H1 (cell line): ENCODE results near the gene EXT2. TPM values are rescaled to one million over a fixed set of nuclear protein-coding genes. Genes with fewer than 3 reads are reported as not detected.

Source experiments
- CTCF ChIA-PET: fragments of 300-600 bp; sonication (Branson Sonifier 250); formaldehyde crosslinking; loops from one replicate; lab custom pipeline; 2021; ENCODE audit not compliant: partially characterized antibody; lab: Charles Lee
- POLR2A ChIA-PET: fragments of 300-600 bp; sonication (Branson Sonifier 250); formaldehyde crosslinking; loops from one replicate; lab custom pipeline; 2021; ENCODE audit warnings: inconsistent platforms; ENCODE audit not compliant: partially characterized antibody; lab: Charles Lee
- DNase-seq, 2 experiments: peaks; one replicate each; pipeline versions ENCODE4 v3.0.0 to v3.0.0-alpha.2; 2010 to 2022; ENCODE audit warnings: low spot score in 2 of 2, low read depth in 1 of 2, mixed read lengths in 1 of 2
- FAIRE-seq: peaks from 2 replicates; lab custom pipeline; 2011; peaks lifted over from hg19 to GRCh38; lab: Jason Lieb, UNC
- H2AFZ ChIP-seq: 2 replicates; pipeline ENCODE4 v1.8.1; 2012; ENCODE audit warnings: low read length, inconsistent platforms
- H2AK5ac ChIP-seq: 2 replicates; pipeline ENCODE4 v1.6.1; 2013; ENCODE audit warnings: low read depth, low read length
- H2BK120ac ChIP-seq: replicated peaks from 2 replicates; pipeline ENCODE3; 2013; ENCODE audit warnings: low read depth, low read length, inconsistent platforms
- H2BK12ac ChIP-seq: 2 replicates; pipeline ENCODE4 v1.6.1; 2013; ENCODE audit warnings: low read depth, low read length
- H2BK15ac ChIP-seq: 2 replicates; pipeline ENCODE4 v1.6.1; 2013; ENCODE audit warnings: low read length
- H2BK20ac ChIP-seq: 2 replicates; pipeline ENCODE4 v1.6.1; 2013; ENCODE audit warnings: low read length
- H2BK5ac ChIP-seq: 2 replicates; pipeline ENCODE4 v1.6.1; 2013; ENCODE audit warnings: low read depth, low read length
- H3K14ac ChIP-seq: 2 replicates; pipeline ENCODE4 v1.6.1; 2013; ENCODE audit warnings: inconsistent platforms; ENCODE audit not compliant: insufficient read length
- H3K18ac ChIP-seq: 2 replicates; pipeline ENCODE4 v1.6.1; 2013; ENCODE audit warnings: low read length; ENCODE audit errors: extremely low read depth
- H3K23ac ChIP-seq: 2 replicates; pipeline ENCODE4 v1.6.1; 2013; ENCODE audit warnings: inconsistent platforms; ENCODE audit not compliant: insufficient read length
- H3K23me2 ChIP-seq: 2 replicates; pipeline ENCODE4 v1.6.1; 2013; ENCODE audit warnings: low read depth, low read length
- H3K27ac ChIP-seq: 2 replicates; pipeline ENCODE4 v1.6.1; 2011; ENCODE audit warnings: low read depth, low read length, inconsistent platforms
- H3K27me3 ChIP-seq, 4 experiments: replicated peaks in 1 of 4; 1 replicate in 1 of 4; 2 replicates in 3 of 4; pipeline versions ENCODE4 v1.6.1 to v1.8.1; 2011 to 2013; ENCODE audit warnings: low read length in 3 of 4, mild to moderate bottlenecking in 3 of 4, inconsistent platforms in 2 of 4, mixed read lengths in 2 of 4, moderate library complexity in 1 of 4; ENCODE audit not compliant: control insufficient read depth in 3 of 4, insufficient read depth in 3 of 4; ENCODE audit errors: extremely low read depth in 1 of 4
- H3K36me3 ChIP-seq, 4 experiments: 2 replicates each; pipeline versions ENCODE4 v1.6.1 to v1.8.1; 2011 to 2013; ENCODE audit warnings: mild to moderate bottlenecking in 4 of 4, low read length in 3 of 4, moderate library complexity in 2 of 4, control low read depth in 1 of 4, inconsistent platforms in 1 of 4; ENCODE audit not compliant: insufficient read depth in 4 of 4, control insufficient read depth in 2 of 4
- H3K4ac ChIP-seq: replicated peaks from 2 replicates; pipeline ENCODE3; 2013; ENCODE audit warnings: low read length, low read depth, mixed read lengths, inconsistent platforms; ENCODE audit not compliant: insufficient read length
- H3K4me1 ChIP-seq, 4 experiments: replicated peaks in 1 of 4; 1 replicate in 1 of 4; 2 replicates in 3 of 4; pipeline versions ENCODE4 v1.6.1 to v1.8.1; 2011 to 2013; ENCODE audit warnings: low read length in 3 of 4, inconsistent platforms in 2 of 4, mixed read lengths in 1 of 4; ENCODE audit not compliant: insufficient read depth in 4 of 4, control insufficient read depth in 3 of 4
- H3K4me2 ChIP-seq, 2 experiments: 2 replicates each; pipeline versions ENCODE4 v1.6.1 to v1.8.1; 2011 to 2013; ENCODE audit warnings: low read depth in 2 of 2, low read length in 2 of 2, control low read depth in 1 of 2, inconsistent platforms in 1 of 2, mild to moderate bottlenecking in 1 of 2; ENCODE audit not compliant: insufficient read depth in 1 of 2
- H3K4me3 ChIP-seq, 4 experiments: fragments of 200-600, 300-600 bp in 1 of 4; sonication (generic), shearing (Covaris generic), sonication (Bioruptor Twin) in 1 of 4; 2 replicates each; pipeline versions ENCODE4 v1.5.1 to v1.8.1; 2011 to 2016; ENCODE audit warnings: low read length in 4 of 4, low read depth in 3 of 4, control low read depth in 2 of 4, inconsistent platforms in 2 of 4, mild to moderate bottlenecking in 2 of 4, mixed read lengths in 1 of 4, moderate library complexity in 1 of 4; ENCODE audit not compliant: insufficient read depth in 2 of 4; ENCODE audit errors: extremely low read depth in 1 of 4
- H3K56ac ChIP-seq: replicated peaks from 2 replicates; pipeline ENCODE3; 2013; ENCODE audit warnings: low read depth, mild to moderate bottlenecking, mixed read lengths, low read length, inconsistent platforms; ENCODE audit not compliant: insufficient read length
- H3K79me1 ChIP-seq: 2 replicates; pipeline ENCODE4 v1.6.1; 2013; ENCODE audit warnings: low read depth, low read length, control low read depth
- H3K79me2 ChIP-seq, 2 experiments: 2 replicates each; pipeline versions ENCODE4 v1.6.1 to v1.8.1; 2012 to 2013; ENCODE audit warnings: low read length in 2 of 2, mild to moderate bottlenecking in 2 of 2, inconsistent platforms in 1 of 2; ENCODE audit not compliant: insufficient read depth in 2 of 2, control insufficient read depth in 1 of 2
- H3K9ac ChIP-seq, 4 experiments: replicated peaks in 1 of 4; 1 replicate in 1 of 4; 2 replicates in 3 of 4; pipeline versions ENCODE4 v1.6.1 to v1.8.1; 2011 to 2013; ENCODE audit warnings: low read depth in 3 of 4, low read length in 3 of 4, control low read depth in 2 of 4, mild to moderate bottlenecking in 2 of 4, moderate library complexity in 2 of 4, inconsistent platforms in 1 of 4; ENCODE audit errors: extremely low read depth in 1 of 4
- H3K9me3 ChIP-seq, 2 experiments: 2 replicates each; pipeline versions ENCODE4 v1.6.1 to v1.8.1; 2012 to 2013; ENCODE audit warnings: mild to moderate bottlenecking in 2 of 2, moderate library complexity in 2 of 2, control low read depth in 1 of 2, inconsistent platforms in 1 of 2, low read depth in 1 of 2, low read length in 1 of 2, mixed read lengths in 1 of 2; ENCODE audit not compliant: insufficient read depth in 2 of 2
- H4K20me1 ChIP-seq, 2 experiments: replicated peaks in 1 of 2; 2 replicates each; pipeline versions ENCODE3 to v1.8.1; 2011 to 2013; ENCODE audit warnings: inconsistent platforms in 2 of 2, low read length in 2 of 2, mild to moderate bottlenecking in 1 of 2; ENCODE audit not compliant: insufficient read depth in 2 of 2, control insufficient read depth in 1 of 2
- H4K5ac ChIP-seq: 2 replicates; pipeline ENCODE4 v1.6.1; 2013; ENCODE audit warnings: low read length, low read depth, mixed read lengths, inconsistent platforms; ENCODE audit not compliant: insufficient read length
- H4K8ac ChIP-seq: 2 replicates; pipeline ENCODE4 v1.8.0; 2013; ENCODE audit warnings: mild to moderate bottlenecking, moderate library complexity, low read length, inconsistent platforms; ENCODE audit not compliant: insufficient read depth; ENCODE audit errors: extremely low read depth
- H4K91ac ChIP-seq: replicated peaks from 2 replicates; pipeline ENCODE3; 2013; ENCODE audit warnings: low read length, mixed read lengths, inconsistent platforms; ENCODE audit not compliant: insufficient read length
- ATF3 ChIP-seq: IDR thresholded peaks from 2 replicates; pipeline ENCODE4 v1.6.1; 2011; ENCODE audit warnings: low read depth, mild to moderate bottlenecking, low read length; ENCODE audit not compliant: insufficient read depth
- CTBP2 ChIP-seq: IDR thresholded peaks from 2 replicates; pipeline ENCODE4 v1.7.0; 2011; ENCODE audit warnings: borderline replicate concordance, mild to moderate bottlenecking, moderate library complexity, mixed read lengths, low read length; ENCODE audit not compliant: insufficient read depth, insufficient read length
- HDAC2 ChIP-seq, 2 experiments: fragments of 300-600 bp in 1 of 2; sonication (generic) in 1 of 2; IDR thresholded peaks; 2 replicates each; pipeline ENCODE4 v1.6.1; 2011 to 2012; ENCODE audit warnings: low read depth in 2 of 2, low read length in 2 of 2, mild to moderate bottlenecking in 2 of 2, moderate library complexity in 2 of 2, borderline replicate concordance in 1 of 2, inconsistent platforms in 1 of 2
- KDM1A ChIP-seq: fragments of 200-600, 300-600 bp; sonication (generic); IDR thresholded peaks from 2 replicates; pipeline ENCODE4 v1.7.1; 2016; ENCODE audit warnings: mild to moderate bottlenecking, low read length, borderline replicate concordance
- MAX ChIP-seq: IDR thresholded peaks from 2 replicates; pipeline ENCODE4 v1.6.1; 2012; ENCODE audit warnings: inconsistent platforms
- PHF8 ChIP-seq: fragments of 200-600 bp; sonication (generic); conservative IDR thresholded peaks from 2 replicates; pipeline ENCODE4 v1.7.1; 2012; ENCODE audit warnings: low read depth, mild to moderate bottlenecking, inconsistent platforms, low read length, moderate library complexity
- POLR2AphosphoS5 ChIP-seq: IDR thresholded peaks from 2 replicates; pipeline ENCODE4 v1.6.1; 2011; ENCODE audit warnings: low read depth, low read length
- POU5F1 ChIP-seq: IDR thresholded peaks from 2 replicates; pipeline ENCODE4 v1.6.1; 2011; ENCODE audit warnings: low read depth, mild to moderate bottlenecking, low read length, moderate library complexity
- SIRT6 ChIP-seq: IDR thresholded peaks from one replicate; pipeline ENCODE4 v1.7.1; 2012; ENCODE audit warnings: low read length, inconsistent platforms
- SP1 ChIP-seq: IDR thresholded peaks from 2 replicates; pipeline ENCODE4 v1.6.1; 2011; ENCODE audit warnings: low read depth, low read length
- SP4 ChIP-seq: IDR thresholded peaks from 2 replicates; pipeline ENCODE4 v1.6.1; 2012; ENCODE audit warnings: low read length, inconsistent platforms
- TAF7 ChIP-seq: optimal IDR thresholded peaks from 2 replicates; pipeline ENCODE3; 2011; ENCODE audit warnings: low read depth, mild to moderate bottlenecking, inconsistent platforms, low read length, moderate library complexity, borderline replicate concordance
- YY1 ChIP-seq: IDR thresholded peaks from 2 replicates; pipeline ENCODE4 v1.6.1; 2011; ENCODE audit warnings: low read depth, mild to moderate bottlenecking, low read length
- ZNF274 ChIP-seq: IDR thresholded peaks from 2 replicates; pipeline ENCODE4 v1.7.0; 2012; ENCODE audit warnings: low read length, borderline replicate concordance; ENCODE audit errors: extremely low read depth
- WGBS, 2 experiments: shearing (Covaris generic) in 1 of 2; methylation state at CpG; one replicate each; pipeline versions ENCODE4 v1.1.6 to v1.1.7; 2013 to 2015; ENCODE audit warnings: low lambda C conversion rate in 2 of 2, mixed read lengths in 2 of 2, inconsistent platforms in 1 of 2, low coverage in 1 of 2, missing lambda C conversion rate in 1 of 2; ENCODE audit not compliant: insufficient replicate concordance in 2 of 2, insufficient coverage in 1 of 2, insufficient read length in 1 of 2; ENCODE audit errors: extremely low coverage in 1 of 2, missing lambda C conversion rate in 1 of 2; 5-methylcytosine and 5-hydroxymethylcytosine counted together
- polyA plus RNA-seq, 7 experiments: library from polyadenylated mRNA; depleted of rRNA in 3 of 7; stranded (reverse) in 5 of 7; unstranded in 2 of 7; fragments of >200 nt in 5 of 7; fragments of 200-250 nt in 2 of 7; gene quantifications; 1 replicate in 5 of 7; 2 replicates in 1 of 7; 4 replicates in 1 of 7; pipeline versions ENCODE4 v1.2.1 to v1.2.3, GENCODE V29; 2011 to 2013; ENCODE audit warnings: missing spikeins in 2 of 7, mixed read lengths in 2 of 7
- total RNA-seq: library from RNA; stranded (reverse); fragmentation: NEBNext Ultra II Directional; extraction: Animal tissue kit (Norgen Biotek cat#: 25700); gene quantifications from 2 replicates; pipeline ENCODE4 v1.2.1, GENCODE V29; 2021

EXT2 gene
- total and polyA plus RNA-seq, 2 of the 8 experiments (the other 6 are each of a cell fraction or from before 2014, with no cell fraction given): 29.8 to 42.8 TPM

DNA sequence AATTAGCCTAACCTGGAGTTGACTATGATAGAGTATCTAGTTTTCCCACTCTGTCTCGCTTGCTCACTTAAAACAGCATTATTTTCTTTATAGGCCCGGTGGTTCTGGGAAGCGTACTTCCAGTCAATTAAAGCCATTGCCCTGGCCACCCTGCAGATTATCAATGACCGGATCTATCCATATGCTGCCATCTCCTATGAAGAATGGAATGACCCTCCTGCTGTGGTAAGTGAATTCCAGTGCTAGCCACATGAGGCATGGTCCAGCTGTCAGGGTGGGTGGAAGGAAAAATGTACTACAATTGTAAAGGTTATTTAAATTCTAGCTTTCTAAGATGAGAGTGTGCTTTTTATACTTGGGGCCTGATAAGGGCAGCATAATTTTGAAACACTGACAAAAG lies 76.0 kb downstream of the EXT2 start:
- no peaks in the 10 kb centered on the region for H3K36me3 ChIP-seq
- H3K18ac ChIP-seq: no peak overlapping the region
- CTCF ChIA-PET: interaction anchor here (0.8 to 2.0 kb wide), 7 partner anchors 10 to 115 kb away, joined by 3 to 9 read pairs (median 4); no protein-coding TSS in a partner anchor
- H3K79me1 ChIP-seq: no peaks in the 10 kb centered on the region
- no peak overlapping the region for H2BK15ac ChIP-seq
- peaks cover 0 to 2% of the 10 kb centered on the region in 2 experiments for H4K20me1 ChIP-seq
- H3K4ac ChIP-seq: no peak overlapping the region
- H2BK120ac ChIP-seq: no peak overlapping the region
- no peak overlapping the region for H4K5ac ChIP-seq
- FAIRE-seq: peak; percentile 55
- no peaks in the 10 kb centered on the region for H3K79me2 ChIP-seq
- H3K23ac ChIP-seq: no peak overlapping the region
- no peak overlapping the region for H3K14ac ChIP-seq
- no peak overlapping the region for H3K4me3 ChIP-seq
- no peak overlapping the region for H3K4me2 ChIP-seq
- no peak overlapping the region for H2BK12ac ChIP-seq
- no peak overlapping the region for H2AK5ac ChIP-seq
- H3K56ac ChIP-seq: no peak overlapping the region
- no peak overlapping the region for H2AFZ ChIP-seq
- WGBS, 2 experiments: 82% methylated on average over 4 of the region's 4 CpGs; no CpG with 5 or more reads in 1 of the 2 experiments
- H2BK5ac ChIP-seq: no peak overlapping the region
- H3K27ac ChIP-seq: no peak overlapping the region
- DNase-seq: no peak
- no peak overlapping the region for H3K9ac ChIP-seq
- no peak overlapping the region for H4K8ac ChIP-seq
- POLR2A ChIA-PET: no interaction called here
- H3K9me3 ChIP-seq: no peaks in the 10 kb centered on the region; a peak in 1 of 4 replicates
- peaks cover 0 to 6% (median 2%) of the 10 kb centered on the region in 4 experiments; a peak in 3 of 7 replicates for H3K4me1 ChIP-seq
- no peak overlapping the region for H2BK20ac ChIP-seq
- no peak overlapping the region for H4K91ac ChIP-seq
- no peaks in the 10 kb centered on the region for H3K23me2 ChIP-seq
- no peaks in the 10 kb centered on the region for H3K27me3 ChIP-seq
- TF ChIP-seq MAX (no peak), POLR2AphosphoS5 (no peak), ATF3 (no peak), CTBP2 (no peak), PHF8 (no peak), POU5F1 (no peak), TAF7 (no peak), SP1 (no peak), HDAC2 (IDR thresholded peaks at IDR 0.05; ENCODE audit: borderline replicate concordance in 1 of 2, low read depth in 2 of 2, low read length in 2 of 2) (no peak), SP4 (no peak), SIRT6 (no peak), ZNF274 (no peak), YY1 (no peak), KDM1A (no peak)
